ENCODE data around the gene TMEM141.

TMEM141 gene

GRCh38 chr9:136824496-136825225 lies 33.5 kb downstream of the TMEM141 start:
- Histone ChIP-seq H3K4me1 (ENCODE audit: control insufficient read depth, insufficient read depth, low read length) (no peaks in the 10 kb centered on the region), H3K9ac (ENCODE audit: low read depth, low read length) (no peak overlapping the region), H3K27me3 (ENCODE audit: control insufficient read depth, insufficient read depth, low read length) (no peaks in the 10 kb centered on the region), H3K36me3 (ENCODE audit: control insufficient read depth, insufficient read depth, low read length) (peaks cover 60% of the 10 kb centered on the region), H3K9me3 (ENCODE audit: control insufficient read depth, insufficient read depth, low read length) (no peaks in the 10 kb centered on the region), H3K27ac (ENCODE audit: low read depth, low read length) (no peak overlapping the region), H3K4me3 (ENCODE audit: low read depth, low read length) (no peak overlapping the region)

- H3K27me3 ChIP-seq (ENCODE audit: control insufficient read depth, insufficient read depth, low read length), result no peaks in the 10 kb centered on the region
- no peak overlapping the region for H3K4me3 ChIP-seq (ENCODE audit: low read depth, low read length)
- no peaks in the 10 kb centered on the region for H3K9me3 ChIP-seq (ENCODE audit: control insufficient read depth, insufficient read depth, low read length)
- no peak overlapping the region for H3K27ac ChIP-seq (ENCODE audit: low read depth, low read length)
- H3K36me3 ChIP-seq (ENCODE audit: control insufficient read depth, insufficient read depth, low read length), result peaks cover 69% of the 10 kb centered on the region
- H3K4me1 ChIP-seq (ENCODE audit: control insufficient read depth, insufficient read depth, low read length), result no peaks in the 10 kb centered on the region
- H3K9ac ChIP-seq (ENCODE audit: low read depth, low read length), result no peak overlapping the region
Observed at GRCh38 chr9:136825295-136826187, 34.4 kb downstream of the TMEM141 start.

GRCh38 chr9:136826188-136826541 lies 35.0 kb downstream of the TMEM141 start:
- no peaks in the 10 kb centered on the region for H3K4me1 ChIP-seq (ENCODE audit: control insufficient read depth, insufficient read depth, low read length)
- H3K27me3 ChIP-seq (ENCODE audit: control insufficient read depth, insufficient read depth, low read length), result no peaks in the 10 kb centered on the region
- no peak overlapping the region for H3K27ac ChIP-seq (ENCODE audit: low read depth, low read length)
- peaks cover 75% of the 10 kb centered on the region for H3K36me3 ChIP-seq (ENCODE audit: control insufficient read depth, insufficient read depth, low read length)
- H3K9ac ChIP-seq (ENCODE audit: low read depth, low read length), result no peak overlapping the region
- H3K9me3 ChIP-seq (ENCODE audit: control insufficient read depth, insufficient read depth, low read length), result no peaks in the 10 kb centered on the region
- no peak overlapping the region for H3K4me3 ChIP-seq (ENCODE audit: low read depth, low read length)

GRCh38 chr9:136826703-136827582 lies 35.8 kb downstream of the TMEM141 start:
- Histone ChIP-seq H3K36me3 (ENCODE audit: control insufficient read depth, insufficient read depth, low read length) (peaks cover 83% of the 10 kb centered on the region), H3K4me1 (ENCODE audit: control insufficient read depth, insufficient read depth, low read length) (no peaks in the 10 kb centered on the region), H3K27ac (ENCODE audit: low read depth, low read length) (no peak overlapping the region), H3K27me3 (ENCODE audit: control insufficient read depth, insufficient read depth, low read length) (no peaks in the 10 kb centered on the region), H3K9me3 (ENCODE audit: control insufficient read depth, insufficient read depth, low read length) (no peaks in the 10 kb centered on the region), H3K9ac (ENCODE audit: low read depth, low read length) (no peak overlapping the region), H3K4me3 (ENCODE audit: low read depth, low read length) (no peak overlapping the region)

- no peak overlapping the region for H3K27ac ChIP-seq (ENCODE audit: low read depth, low read length)
- no peaks in the 10 kb centered on the region for H3K9me3 ChIP-seq (ENCODE audit: control insufficient read depth, insufficient read depth, low read length)
- H3K36me3 ChIP-seq (ENCODE audit: control insufficient read depth, insufficient read depth, low read length), result peaks cover 91% of the 10 kb centered on the region
- no peak overlapping the region for H3K9ac ChIP-seq (ENCODE audit: low read depth, low read length)
- H3K4me1 ChIP-seq (ENCODE audit: control insufficient read depth, insufficient read depth, low read length), result no peaks in the 10 kb centered on the region
- H3K27me3 ChIP-seq (ENCODE audit: control insufficient read depth, insufficient read depth, low read length), result no peaks in the 10 kb centered on the region
- H3K4me3 ChIP-seq (ENCODE audit: low read depth, low read length), result no peak overlapping the region
Observed at GRCh38 chr9:136827794-136828473, 36.8 kb downstream of the TMEM141 start.

- Histone ChIP-seq H3K27ac (ENCODE audit: low read depth, low read length) (no peak overlapping the region), H3K9me3 (ENCODE audit: control insufficient read depth, insufficient read depth, low read length) (no peaks in the 10 kb centered on the region), H3K27me3 (ENCODE audit: control insufficient read depth, insufficient read depth, low read length) (no peaks in the 10 kb centered on the region), H3K9ac (ENCODE audit: low read depth, low read length) (no peak overlapping the region), H3K36me3 (ENCODE audit: control insufficient read depth, insufficient read depth, low read length) (peaks cover 87% of the 10 kb centered on the region), H3K4me1 (ENCODE audit: control insufficient read depth, insufficient read depth, low read length) (no peaks in the 10 kb centered on the region), H3K4me3 (ENCODE audit: low read depth, low read length) (no peak overlapping the region)
Observed at GRCh38 chr9:136828474-136829140, 37.5 kb downstream of the TMEM141 start.

GRCh38 chr9:136829412-136829811 lies 38.3 kb downstream of the TMEM141 start:
- Histone ChIP-seq H3K9me3 (ENCODE audit: control insufficient read depth, insufficient read depth, low read length) (no peaks in the 10 kb centered on the region), H3K9ac (ENCODE audit: low read depth, low read length) (no peak overlapping the region), H3K4me1 (ENCODE audit: control insufficient read depth, insufficient read depth, low read length) (no peaks in the 10 kb centered on the region), H3K27me3 (ENCODE audit: control insufficient read depth, insufficient read depth, low read length) (no peaks in the 10 kb centered on the region), H3K4me3 (ENCODE audit: low read depth, low read length) (no peak overlapping the region), H3K27ac (ENCODE audit: low read depth, low read length) (no peak overlapping the region), H3K36me3 (ENCODE audit: control insufficient read depth, insufficient read depth, low read length) (peaks cover 82% of the 10 kb centered on the region)

GRCh38 chr9:136829981-136830885 lies 39.1 kb downstream of the TMEM141 start:
- no peaks in the 10 kb centered on the region for H3K27me3 ChIP-seq (ENCODE audit: control insufficient read depth, insufficient read depth, low read length)

GRCh38 chr9:136831002-136831719 lies 40.0 kb downstream of the TMEM141 start:
- peaks cover 69% of the 10 kb centered on the region for H3K36me3 ChIP-seq (ENCODE audit: control insufficient read depth, insufficient read depth, low read length)

More at GRCh38 chr9:136829981-136830885, 39.1 kb downstream of the TMEM141 start:
- Histone ChIP-seq H3K9ac (ENCODE audit: low read depth, low read length) (no peak overlapping the region), H3K9me3 (ENCODE audit: control insufficient read depth, insufficient read depth, low read length) (no peaks in the 10 kb centered on the region), H3K27ac (ENCODE audit: low read depth, low read length) (no peak overlapping the region), H3K4me3 (ENCODE audit: low read depth, low read length) (no peak overlapping the region), H3K4me1 (ENCODE audit: control insufficient read depth, insufficient read depth, low read length) (no peaks in the 10 kb centered on the region), H3K36me3 (ENCODE audit: control insufficient read depth, insufficient read depth, low read length) (peaks cover 75% of the 10 kb centered on the region)

More at GRCh38 chr9:136831002-136831719, 40.0 kb downstream of the TMEM141 start:
- no peaks in the 10 kb centered on the region for H3K9me3 ChIP-seq (ENCODE audit: control insufficient read depth, insufficient read depth, low read length)
- no peaks in the 10 kb centered on the region for H3K27me3 ChIP-seq (ENCODE audit: control insufficient read depth, insufficient read depth, low read length)
- H3K4me3 ChIP-seq (ENCODE audit: low read depth, low read length), result no peak overlapping the region
- no peak overlapping the region for H3K27ac ChIP-seq (ENCODE audit: low read depth, low read length)
- no peak overlapping the region for H3K9ac ChIP-seq (ENCODE audit: low read depth, low read length)
- H3K4me1 ChIP-seq (ENCODE audit: control insufficient read depth, insufficient read depth, low read length), result no peaks in the 10 kb centered on the region

Data from HUES48 (cell line).